GM23338 (cell line): ENCODE measurements around the gene FBXO31. TPM values are rescaled to one million over a fixed set of nuclear protein-coding genes. Genes with fewer than 3 reads are reported as not detected.

Source experiments
- ATAC-seq: fragments of 200-7000 bp; cut with Tn5 transposase; 3 replicates; pipeline ENCODE4 v1.9.1; 2020
- DNase-seq: peaks from one replicate; pipeline ENCODE4 v3.0.0-alpha.2; 2015; ENCODE audit warnings: low spot score
- H2AFZ ChIP-seq: fragments of 200-600 bp; sonication (generic); 2 replicates; pipeline ENCODE4 v1.8.0; 2016; ENCODE audit warnings: antibody characterized with exemption, mild to moderate bottlenecking, moderate library complexity
- H3F3A ChIP-seq: fragments of 200-600 bp; sonication (generic); replicated peaks from 2 replicates; pipeline ENCODE4 v1.8.0; 2017; ENCODE audit warnings: antibody characterized with exemption, mixed run types, low read depth
- H3K27ac ChIP-seq: fragments of 200-600 bp; sonication (generic); 2 replicates; pipeline ENCODE4 v1.6.1; 2016; ENCODE audit warnings: low read depth
- H3K27me3 ChIP-seq: fragments of 200-600 bp; sonication (generic); 2 replicates; pipeline ENCODE4 v1.8.0; 2016; ENCODE audit warnings: mild to moderate bottlenecking, mixed run types, moderate library complexity; ENCODE audit not compliant: insufficient read depth
- H3K36me3 ChIP-seq: fragments of 200-600 bp; sonication (generic); 2 replicates; pipeline ENCODE4 v1.8.0; 2016; ENCODE audit warnings: mild to moderate bottlenecking; ENCODE audit not compliant: insufficient read depth
- H3K4me1 ChIP-seq: fragments of 200-600 bp; sonication (generic); 2 replicates; pipeline ENCODE4 v1.8.0; 2016; ENCODE audit warnings: mild to moderate bottlenecking, moderate library complexity; ENCODE audit not compliant: insufficient read depth
- H3K4me2 ChIP-seq: fragments of 200-600 bp; sonication (generic); 2 replicates; pipeline ENCODE4 v1.7.1; 2017; ENCODE audit warnings: mixed run types
- H3K4me3 ChIP-seq: fragments of 200-600 bp; sonication (generic); 2 replicates; pipeline ENCODE4 v1.6.1; 2016; ENCODE audit warnings: mixed run types
- H3K79me2 ChIP-seq: fragments of 200-600 bp; sonication (generic); replicated peaks from 2 replicates; pipeline ENCODE4 v1.8.0; 2017; ENCODE audit warnings: mild to moderate bottlenecking; ENCODE audit not compliant: insufficient read depth
- H3K9me2 ChIP-seq: fragments of 200-600 bp; sonication (generic); 2 replicates; pipeline ENCODE4 v1.8.0; 2017; ENCODE audit not compliant: insufficient read depth
- H4K20me1 ChIP-seq: fragments of 200-600 bp; sonication (generic); replicated peaks from 2 replicates; pipeline ENCODE4 v1.8.0; 2017; ENCODE audit warnings: mild to moderate bottlenecking; ENCODE audit not compliant: insufficient read depth
- H3K27ac Mint-ChIP-seq: 2 replicates; pipeline ENCODE4 v1.8.0; 2020; ENCODE audit warnings: inconsistent platforms, mild to moderate bottlenecking, moderate library complexity, mixed read lengths
- H3K27me3 Mint-ChIP-seq: 3 replicates; pipeline ENCODE4 v1.8.0; 2022; ENCODE audit warnings: low read depth, mild to moderate bottlenecking, moderate library complexity, mixed read lengths, inconsistent platforms; ENCODE audit not compliant: insufficient read depth, poor library complexity
- H3K36me3 Mint-ChIP-seq: 3 replicates; pipeline ENCODE4 v1.8.0; 2021; ENCODE audit warnings: low read depth, mild to moderate bottlenecking, inconsistent platforms, moderate library complexity, mixed read lengths
- H3K4me1 Mint-ChIP-seq: 3 replicates; pipeline ENCODE4 v1.8.0; 2020; ENCODE audit warnings: mild to moderate bottlenecking, inconsistent platforms, mixed read lengths
- H3K4me3 Mint-ChIP-seq: 3 replicates; pipeline ENCODE4 v1.8.0; 2021; ENCODE audit warnings: moderate library complexity, mild to moderate bottlenecking, inconsistent platforms, mixed read lengths
- H3K9me3 Mint-ChIP-seq: 3 replicates; pipeline ENCODE4 v1.8.0; 2020; ENCODE audit warnings: moderate library complexity, mild to moderate bottlenecking, inconsistent platforms, mixed read lengths
- CREB1 ChIP-seq: fragments of 250-450 bp; sonication (Bioruptor Pico); IDR thresholded peaks from 2 replicates; pipeline ENCODE4 v1.5.0; 2020; ENCODE audit warnings: low read depth, mild to moderate bottlenecking, moderate library complexity
- ETS1 ChIP-seq: IDR thresholded peaks from 2 replicates; pipeline ENCODE4 v1.6.1; 2016; ENCODE audit warnings: antibody characterized with exemption
- EZH2 ChIP-seq: fragments of 200-600 bp; sonication (generic); IDR thresholded peaks from one replicate; pipeline ENCODE4 v1.8.0; 2017; ENCODE audit warnings: antibody characterized with exemption, mild to moderate bottlenecking, low read depth; ENCODE audit not compliant: unreplicated experiment
- EZH2phosphoT487 ChIP-seq: fragments of 200-600 bp; sonication (generic); IDR thresholded peaks from one replicate; pipeline ENCODE4 v1.8.1; 2018; ENCODE audit warnings: antibody characterized with exemption; ENCODE audit not compliant: unreplicated experiment
- JUNB ChIP-seq: IDR thresholded peaks from one replicate; pipeline ENCODE4 v1.6.1; 2016; ENCODE audit warnings: antibody characterized with exemption; ENCODE audit not compliant: unreplicated experiment
- NANOG ChIP-seq: IDR thresholded peaks from 2 replicates; pipeline ENCODE4 v1.6.1; 2016; ENCODE audit warnings: antibody characterized with exemption, borderline replicate concordance
- POLR2AphosphoS5 ChIP-seq: IDR thresholded peaks from 2 replicates; pipeline ENCODE4 v1.6.1; 2016; ENCODE audit warnings: antibody characterized with exemption, low read depth
- STAT1 ChIP-seq: IDR thresholded peaks from one replicate; pipeline ENCODE4 v1.6.1; 2016; ENCODE audit warnings: antibody characterized with exemption; ENCODE audit not compliant: unreplicated experiment
- ZNF114 ChIP-seq: fragments of 250-450 bp; sonication (Bioruptor Pico); IDR thresholded peaks from 2 replicates; pipeline ENCODE4 v1.5.0; 2020; ENCODE audit warnings: mild to moderate bottlenecking, moderate library complexity
- polyA plus RNA-seq: library from polyadenylated mRNA; unstranded; fragments of >200 nt; fragmentation: Nextera tagmentation; extraction: Ambion mirVana; gene quantifications from 2 replicates; pipeline ENCODE4 v1.2.1, GENCODE V29; 2016
- total RNA-seq: library from RNA; depleted of rRNA; stranded (reverse); fragments of >200 nt; shearing (Covaris generic); gene quantifications from 2 replicates; pipeline ENCODE4 v1.2.3, GENCODE V29; 2014
- TF ChIP-seq, protein P1 (sequence below), 2 experiments: fragments of 200-600 bp in 1 of 2; sonication (generic) in 1 of 2; conservative IDR thresholded peaks; 2 replicates each; pipeline versions ENCODE4 v1.5.1 to v1.6.1; 2016 to 2017; ENCODE audit warnings: antibody characterized with exemption in 2 of 2, low read depth in 2 of 2, mild to moderate bottlenecking in 2 of 2, moderate library complexity in 1 of 2

The FBXO31 gene
- total and polyA plus RNA-seq, 2 experiments from 2014 or later = 7.0 to 23.8 TPM

- H3K4me3 Mint-ChIP-seq = no peak overlapping the region
- no peaks in the 10 kb centered on the region for H3K27me3 ChIP-seq
- no peaks in the 10 kb centered on the region for H3K9me3 Mint-ChIP-seq
- peaks cover 8% of the 10 kb centered on the region for H3K4me1 Mint-ChIP-seq
- DNase-seq (no peak), ATAC-seq (no peak)
- H3K9me2 ChIP-seq = no peaks in the 10 kb centered on the region
- H3K27ac ChIP-seq = 0 out of 2 replicates have a peak overlapping the region, but pooled peaks have one; percentile 45
- peaks cover 20% of the 10 kb centered on the region for H3K79me2 ChIP-seq
- TF ChIP-seq NANOG (no peak), STAT1 (no peak), EZH2phosphoT487 (no peak), ETS1 (no peak)
- peaks cover 8% of the 10 kb centered on the region; the same call in 2 of the 3 replicates for H3K36me3 Mint-ChIP-seq
- H3K4me3 ChIP-seq = no peak overlapping the region
- peaks cover 2% of the 10 kb centered on the region; the same call in 1 of the 2 replicates for H4K20me1 ChIP-seq
- no peak overlapping the region for H2AFZ ChIP-seq
- 0 out of 2 replicates have a peak overlapping the region, but pooled peaks have one; percentile 67 for H3K27ac Mint-ChIP-seq
- H3K4me1 ChIP-seq = no peaks in the 10 kb centered on the region; the same call in 1 of the 2 replicates
- H3K36me3 ChIP-seq = no peaks in the 10 kb centered on the region
- H3K27me3 Mint-ChIP-seq = peaks cover 4% of the 10 kb centered on the region
- no peaks in the 10 kb centered on the region for H3F3A ChIP-seq
- no peak overlapping the region for H3K4me2 ChIP-seq
Measured at GRCh38 chr16:87432330-87432915, 48.8 kb upstream of the FBXO31 start.

- Histone ChIP-seq H3K36me3 (no peaks in the 10 kb centered on the region), H3K4me3 (no peak overlapping the region), H3K4me2 (no peak overlapping the region), H3K9me2 (no peaks in the 10 kb centered on the region), H3K4me1 (peaks cover 4% of the 10 kb centered on the region), H3K27me3 (no peaks in the 10 kb centered on the region), H2AFZ (no peak overlapping the region), H4K20me1 (peaks cover 2% of the 10 kb centered on the region; the same call in 1 of the 2 replicates), H3K79me2 (peaks cover 19% of the 10 kb centered on the region), H3K27ac (0 out of 2 replicates have a peak overlapping the region, but pooled peaks have one; percentile 45), H3F3A (no peaks in the 10 kb centered on the region)
- Mint-ChIP-seq H3K36me3 (peaks cover 8% of the 10 kb centered on the region; the same call in 2 of the 3 replicates), H3K4me3 (no peak overlapping the region), H3K4me1 (peaks cover 12% of the 10 kb centered on the region), H3K27me3 (peaks cover 4% of the 10 kb centered on the region), H3K27ac (no peak overlapping the region), H3K9me3 (no peaks in the 10 kb centered on the region)
- ATAC-seq = no peak
- TF ChIP-seq ZNF114 = no peak
- DNase-seq = no peak
Measured at GRCh38 chr16:87431926-87432325, 48.4 kb upstream of the FBXO31 start.

DNA sequence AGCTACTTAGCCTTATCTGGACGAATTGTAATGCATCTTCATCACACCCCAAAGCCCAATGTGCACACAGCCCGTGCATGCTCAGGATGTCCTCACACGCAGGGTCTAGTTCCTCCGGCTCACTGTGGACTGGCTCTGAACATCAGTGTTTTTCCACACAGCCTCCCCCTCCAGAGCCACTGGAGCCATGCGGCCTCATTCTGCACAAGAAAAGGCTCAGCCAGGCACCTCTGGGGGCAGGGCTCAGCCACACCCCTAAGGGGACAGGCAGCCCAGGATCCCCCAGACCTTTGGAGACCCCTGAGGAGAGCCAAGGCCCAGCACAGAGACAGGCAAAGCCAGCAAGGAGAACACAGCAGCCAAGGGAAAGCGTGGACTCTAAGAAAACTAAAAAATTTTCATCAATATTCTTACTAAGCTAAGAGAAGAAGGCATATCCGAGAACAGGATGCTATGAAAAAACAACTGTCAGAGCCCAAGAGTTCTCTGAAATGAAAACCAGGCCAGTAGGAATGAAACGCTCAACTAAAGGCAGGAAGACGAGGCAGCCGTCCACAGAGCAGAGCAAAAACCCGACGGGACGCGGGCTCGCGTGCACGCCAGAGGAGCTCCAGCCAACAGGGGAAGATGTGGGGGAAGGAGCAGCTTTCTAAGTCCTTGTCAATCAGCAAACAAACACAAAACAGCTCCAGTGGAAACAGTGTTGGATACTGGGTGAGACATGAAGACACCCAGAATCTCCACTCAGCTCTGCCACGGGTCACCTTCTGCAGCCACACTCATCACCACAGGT lies 43.0 kb upstream of the FBXO31 start:
- ATAC-seq (peak; percentile 68), DNase-seq (no peak)
- H3K36me3 Mint-ChIP-seq = peaks cover 28% of the 10 kb centered on the region
- Histone ChIP-seq H3K4me2 (peak overlapping the region; percentile 19; the same call in 1 of the 2 replicates), H3K27ac (peak overlapping the region; percentile 59; the same call in 1 of the 2 replicates), H3K36me3 (peaks cover 3% of the 10 kb centered on the region; the same call in 1 of the 2 replicates), H3K4me3 (0 out of 2 replicates have a peak overlapping the region, but pooled peaks have one; percentile 7), H3F3A (no peaks in the 10 kb centered on the region), H3K9me2 (no peaks in the 10 kb centered on the region), H4K20me1 (no peaks in the 10 kb centered on the region; the same call in none of the 2 replicates), H2AFZ (no peak overlapping the region), H3K79me2 (0 out of 2 replicates have a peak, but pooled peaks cover 2% of the 10 kb centered on the region), H3K27me3 (no peaks in the 10 kb centered on the region), H3K4me1 (peaks cover 20% of the 10 kb centered on the region)
- H3K27ac Mint-ChIP-seq = peak overlapping the region; percentile 36; the same call in 1 of the 2 replicates
- peaks cover 12% of the 10 kb centered on the region for H3K27me3 Mint-ChIP-seq
- no peaks in the 10 kb centered on the region; the same call in 2 of the 3 replicates for H3K9me3 Mint-ChIP-seq
- no peak overlapping the region for H3K4me3 Mint-ChIP-seq
- H3K4me1 Mint-ChIP-seq = peaks cover 41% of the 10 kb centered on the region
- TF ChIP-seq JUNB = no peak
- TF ChIP-seq, protein P1, sequence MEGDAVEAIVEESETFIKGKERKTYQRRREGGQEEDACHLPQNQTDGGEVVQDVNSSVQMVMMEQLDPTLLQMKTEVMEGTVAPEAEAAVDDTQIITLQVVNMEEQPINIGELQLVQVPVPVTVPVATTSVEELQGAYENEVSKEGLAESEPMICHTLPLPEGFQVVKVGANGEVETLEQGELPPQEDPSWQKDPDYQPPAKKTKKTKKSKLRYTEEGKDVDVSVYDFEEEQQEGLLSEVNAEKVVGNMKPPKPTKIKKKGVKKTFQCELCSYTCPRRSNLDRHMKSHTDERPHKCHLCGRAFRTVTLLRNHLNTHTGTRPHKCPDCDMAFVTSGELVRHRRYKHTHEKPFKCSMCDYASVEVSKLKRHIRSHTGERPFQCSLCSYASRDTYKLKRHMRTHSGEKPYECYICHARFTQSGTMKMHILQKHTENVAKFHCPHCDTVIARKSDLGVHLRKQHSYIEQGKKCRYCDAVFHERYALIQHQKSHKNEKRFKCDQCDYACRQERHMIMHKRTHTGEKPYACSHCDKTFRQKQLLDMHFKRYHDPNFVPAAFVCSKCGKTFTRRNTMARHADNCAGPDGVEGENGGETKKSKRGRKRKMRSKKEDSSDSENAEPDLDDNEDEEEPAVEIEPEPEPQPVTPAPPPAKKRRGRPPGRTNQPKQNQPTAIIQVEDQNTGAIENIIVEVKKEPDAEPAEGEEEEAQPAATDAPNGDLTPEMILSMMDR (conservative IDR thresholded peaks at IDR 0.05; ENCODE audit: low read depth in 2 of 2) = no peak
- TF ChIP-seq CREB1 = no peak
- no peak for TF ChIP-seq EZH2
- TF ChIP-seq POLR2AphosphoS5 = no peak
- TF ChIP-seq ETS1 = no peak
